CD4-positive, alpha-beta T cell (primary cell): ENCODE measurements around the gene SREBF2. TPM values are rescaled to one million over a fixed set of nuclear protein-coding genes. Genes with fewer than 3 reads are reported as not detected.

Experiments
- ATAC-seq: fragments of 200-7000 bp; cut with Tn5 transposase; one replicate; pipeline ENCODE4 v1.10.0; 2022; ENCODE audit warnings: mild to moderate bottlenecking; ENCODE audit not compliant: poor library complexity
- CTCF ChIA-PET: fragments of 350-600 bp; sonication (Branson Sonifier 250); formaldehyde crosslinking; loops from one replicate; lab custom pipeline; 2021; ENCODE audit warnings: antibody characterized with exemption, inconsistent platforms; lab: Charles Lee
- POLR2A ChIA-PET: fragments of 350-600 bp; sonication (Branson Sonifier 250); formaldehyde crosslinking; loops from one replicate; lab custom pipeline; 2021; ENCODE audit warnings: antibody characterized with exemption, inconsistent platforms; lab: Charles Lee
- DNase-seq, 14 experiments: peaks; one replicate each; pipeline ENCODE4 v3.0.0-alpha.2; 2013 to 2020; ENCODE audit warnings: mixed read lengths in 2 of 14
- H3K27ac ChIP-seq, 2 donors: one replicate each; pipeline versions ENCODE4 v1.5.1 to v1.7.0; 2013; ENCODE audit warnings: low read length in 2 of 2, low read depth in 1 of 2, mild to moderate bottlenecking in 1 of 2
- H3K27me3 ChIP-seq, 2 experiments: 1 replicate in 1 of 2; 2 replicates in 1 of 2; pipeline versions ENCODE4 v1.6.1 to v1.7.0; 2013; ENCODE audit warnings: low read length in 2 of 2, control low read depth in 1 of 2, mild to moderate bottlenecking in 1 of 2, moderate library complexity in 1 of 2; ENCODE audit not compliant: insufficient read depth in 2 of 2, control insufficient read depth in 1 of 2
- H3K36me3 ChIP-seq: one replicate; pipeline ENCODE4 v1.6.1; 2013; ENCODE audit warnings: low read length, control low read depth; ENCODE audit not compliant: insufficient read depth
- H3K4me1 ChIP-seq: one replicate; pipeline ENCODE4 v1.6.1; 2013; ENCODE audit warnings: low read length, control low read depth; ENCODE audit not compliant: insufficient read depth
- H3K4me3 ChIP-seq: one replicate; pipeline ENCODE4 v1.5.1; 2013; ENCODE audit warnings: mild to moderate bottlenecking, low read length, moderate library complexity
- H3K9me3 ChIP-seq, 2 experiments: 1 replicate in 1 of 2; 2 replicates in 1 of 2; pipeline versions ENCODE4 v1.6.1 to v1.7.0; 2013; ENCODE audit warnings: low read length in 2 of 2, mild to moderate bottlenecking in 2 of 2, control low read depth in 1 of 2, moderate library complexity in 1 of 2; ENCODE audit not compliant: control insufficient read depth in 1 of 2, insufficient read depth in 1 of 2
- H3K27ac Mint-ChIP-seq: one replicate; pipeline ENCODE4 v1.8.0; 2020; ENCODE audit warnings: mixed read lengths
- H3K27me3 Mint-ChIP-seq: one replicate; pipeline ENCODE4 v1.8.0; 2021; ENCODE audit warnings: mixed read lengths
- H3K36me3 Mint-ChIP-seq: one replicate; pipeline ENCODE4 v1.8.0; 2021; ENCODE audit warnings: low read depth, mixed read lengths
- H3K4me1 Mint-ChIP-seq: one replicate; pipeline ENCODE4 v1.8.0; 2021; ENCODE audit warnings: low read depth, mixed read lengths
- H3K4me3 Mint-ChIP-seq: one replicate; pipeline ENCODE4 v1.8.0; 2020; ENCODE audit warnings: mild to moderate bottlenecking, mixed read lengths
- H3K9me3 Mint-ChIP-seq: one replicate; pipeline ENCODE4 v1.8.0; 2020; ENCODE audit warnings: mixed read lengths
- intact Hi-C, 2 experiments: fragments of 100-400 bp; cut with DNase I in 1 of 2; cut with micrococcal nuclease in 1 of 2; formaldehyde crosslinking; loops; one replicate each; pipeline versions ENCODE4 v1.15.1 to v1.9.0; 2023 to 2025; cut with DNase I, micrococcal nuclease
- total RNA-seq, 174 experiments: library from RNA in 2 of 174; stranded (reverse) in 2 of 174; gene quantifications; one replicate each; pipeline ENCODE4 v1.2.3 and lab custom pipeline; 2021 to 2026
- TF ChIP-seq, protein P1 (sequence below): fragments of 200-600 bp; IDR thresholded peaks from one replicate; pipeline ENCODE4 v1.8.0; 2022; ENCODE audit warnings: antibody characterized with exemption, mild to moderate bottlenecking

Gene SREBF2
- total RNA-seq, 2 experiments from 2014 or later: 67.2 to 69.9 TPM

DNA sequence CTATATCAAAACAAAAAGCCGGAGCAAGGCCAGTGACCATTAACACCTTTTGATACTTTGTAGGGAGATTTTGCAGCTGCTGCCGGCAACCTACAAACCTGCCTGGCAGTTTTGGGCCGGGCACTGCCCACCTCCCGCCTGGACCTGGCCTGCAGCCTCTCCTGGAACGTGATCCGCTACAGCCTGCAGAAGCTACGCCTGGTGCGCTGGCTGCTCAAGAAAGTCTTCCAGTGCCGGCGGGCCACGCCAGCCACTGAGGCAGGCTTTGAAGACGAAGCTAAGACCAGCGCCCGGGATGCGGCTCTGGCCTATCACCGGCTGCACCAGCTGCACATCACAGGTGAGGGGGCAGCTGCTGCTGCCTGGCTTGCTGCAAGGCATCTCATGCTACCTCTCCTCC is 47.7 kb downstream of the SREBF2 start:
- POLR2A ChIA-PET: no interaction called here
- H3K27me3 Mint-ChIP-seq: no peaks in the 10 kb centered on the region
- no peak for ATAC-seq

DNA sequence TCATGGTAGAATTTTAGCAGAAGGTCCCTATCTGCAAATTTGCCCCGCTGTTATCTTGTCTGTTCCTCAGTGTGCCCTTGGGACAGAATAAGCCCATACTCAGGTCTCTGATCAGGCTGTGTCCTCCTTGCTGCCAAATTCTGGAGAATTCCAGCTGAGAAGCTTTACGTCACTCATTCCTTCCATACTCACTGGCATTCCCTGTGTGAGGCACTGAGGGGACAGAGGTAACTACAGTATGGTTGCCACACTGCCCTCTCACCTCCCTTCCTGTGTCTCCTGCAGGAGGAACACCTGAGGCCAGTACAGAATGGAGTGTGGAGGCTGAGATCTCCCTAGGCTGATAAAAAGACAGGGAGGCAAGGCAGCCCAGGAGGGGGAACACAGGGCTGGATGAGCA is 50.5 kb downstream of the SREBF2 start:
- H3K9me3 ChIP-seq: no peaks in the 10 kb centered on the region
- no peaks in the 10 kb centered on the region for H3K4me1 ChIP-seq
- Mint-ChIP-seq H3K4me3 (no peak overlapping the region), H3K9me3 (no peaks in the 10 kb centered on the region), H3K4me1 (no peaks in the 10 kb centered on the region), H3K27me3 (no peaks in the 10 kb centered on the region), H3K27ac (peak overlapping the region; percentile 24), H3K36me3 (peaks cover 97% of the 10 kb centered on the region)
- peaks cover 94% of the 10 kb centered on the region for H3K36me3 ChIP-seq
- no peak for ATAC-seq
- no peak overlapping the region for H3K4me3 ChIP-seq
- no peak for DNase-seq
- intact Hi-C loops: no loop called here
- ChIA-PET POLR2A (no interaction called here), CTCF (no interaction called here)
- TF ChIP-seq, protein P1, sequence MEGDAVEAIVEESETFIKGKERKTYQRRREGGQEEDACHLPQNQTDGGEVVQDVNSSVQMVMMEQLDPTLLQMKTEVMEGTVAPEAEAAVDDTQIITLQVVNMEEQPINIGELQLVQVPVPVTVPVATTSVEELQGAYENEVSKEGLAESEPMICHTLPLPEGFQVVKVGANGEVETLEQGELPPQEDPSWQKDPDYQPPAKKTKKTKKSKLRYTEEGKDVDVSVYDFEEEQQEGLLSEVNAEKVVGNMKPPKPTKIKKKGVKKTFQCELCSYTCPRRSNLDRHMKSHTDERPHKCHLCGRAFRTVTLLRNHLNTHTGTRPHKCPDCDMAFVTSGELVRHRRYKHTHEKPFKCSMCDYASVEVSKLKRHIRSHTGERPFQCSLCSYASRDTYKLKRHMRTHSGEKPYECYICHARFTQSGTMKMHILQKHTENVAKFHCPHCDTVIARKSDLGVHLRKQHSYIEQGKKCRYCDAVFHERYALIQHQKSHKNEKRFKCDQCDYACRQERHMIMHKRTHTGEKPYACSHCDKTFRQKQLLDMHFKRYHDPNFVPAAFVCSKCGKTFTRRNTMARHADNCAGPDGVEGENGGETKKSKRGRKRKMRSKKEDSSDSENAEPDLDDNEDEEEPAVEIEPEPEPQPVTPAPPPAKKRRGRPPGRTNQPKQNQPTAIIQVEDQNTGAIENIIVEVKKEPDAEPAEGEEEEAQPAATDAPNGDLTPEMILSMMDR: no peak
- H3K27me3 ChIP-seq: no peaks in the 10 kb centered on the region
- no peak overlapping the region for H3K27ac ChIP-seq

More for the DNA sequence above, 47.7 kb downstream of the SREBF2 start:
- TF ChIP-seq, protein P1: no peak
- no peaks in the 10 kb centered on the region for H3K9me3 ChIP-seq
- Mint-ChIP-seq H3K9me3 (no peaks in the 10 kb centered on the region), H3K4me1 (peaks cover 8% of the 10 kb centered on the region), H3K4me3 (no peak overlapping the region), H3K27ac (no peak overlapping the region), H3K36me3 (peaks cover 94% of the 10 kb centered on the region)
- intact Hi-C loops: no loop called here
- CTCF ChIA-PET: no interaction called here
- no peaks in the 10 kb centered on the region for H3K27me3 ChIP-seq
- peaks cover 93% of the 10 kb centered on the region for H3K36me3 ChIP-seq
- H3K4me1 ChIP-seq: no peaks in the 10 kb centered on the region
- DNase-seq: no peak
- no peak overlapping the region for H3K27ac ChIP-seq
- H3K4me3 ChIP-seq: no peak overlapping the region

DNA sequence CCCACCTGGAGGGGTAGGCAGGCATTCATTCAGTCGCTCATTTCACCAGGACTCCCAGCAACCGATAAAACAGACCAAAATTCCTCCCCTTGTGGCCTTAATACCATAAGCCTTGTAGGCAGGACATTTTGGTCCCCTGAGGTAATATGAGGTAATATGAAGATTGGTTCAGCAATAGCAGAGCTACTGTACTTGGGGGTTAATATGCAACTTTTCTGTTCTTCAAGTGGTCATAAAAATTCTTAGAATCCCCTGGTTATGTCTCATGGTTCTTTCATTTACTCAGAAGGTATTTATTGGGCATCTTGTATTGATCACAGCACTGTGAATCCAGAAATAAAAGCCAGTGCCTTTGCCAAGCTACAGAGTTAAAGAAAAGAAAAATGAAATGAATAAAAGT is 52.2 kb downstream of the SREBF2 start:
- no peak for ATAC-seq
- ChIA-PET POLR2A (interaction anchor here (0.8 to 1.2 kb wide), 2 partner anchors 55 to 85 kb away, joined by 3 to 4 read pairs; partner anchors contain the start of gene CCDC134), CTCF (interaction anchor here (0.7 kb wide), 1 partner anchor 32 kb away, joined by 3 read pairs; no protein-coding TSS in a partner anchor)
- Mint-ChIP-seq H3K9me3 (no peaks in the 10 kb centered on the region), H3K4me3 (no peak overlapping the region), H3K36me3 (peaks cover 95% of the 10 kb centered on the region), H3K27ac (no peak overlapping the region), H3K4me1 (no peaks in the 10 kb centered on the region), H3K27me3 (no peaks in the 10 kb centered on the region)
- Histone ChIP-seq H3K4me1 (no peaks in the 10 kb centered on the region), H3K9me3 (no peaks in the 10 kb centered on the region), H3K27me3 (no peaks in the 10 kb centered on the region), H3K27ac (no peak overlapping the region), H3K36me3 (peaks cover 86% of the 10 kb centered on the region), H3K4me3 (no peak overlapping the region)
- no peak for DNase-seq
- intact Hi-C loops: no loop called here
- TF ChIP-seq, protein P1: no peak
